SU-DHL-6 (cell line): ENCODE data around the gene ASIC3.

ENCODE experiments used
- CTCF ChIP-seq: fragments of 200-600 bp; sonication (generic); IDR thresholded peaks from one replicate; pipeline ENCODE4 v1.5.1; 2017; ENCODE audit warnings: antibody characterized with exemption, mild to moderate bottlenecking, low read length, moderate library complexity; ENCODE audit not compliant: insufficient read depth, poor library complexity, severe bottlenecking
- EZH2phosphoT487 ChIP-seq: fragments of 200-600 bp; sonication (generic), shearing (Covaris generic); conservative IDR thresholded peaks from 2 replicates; pipeline ENCODE4 v1.6.1; 2018; ENCODE audit warnings: mild to moderate bottlenecking, antibody characterized with exemption, low read length, moderate library complexity, mixed read lengths

GRCh38 chr7:151020231-151020630, 28.1 kb upstream of the ASIC3 start:
- TF ChIP-seq CTCF (no peak), EZH2phosphoT487 (no peak)
